Measurements from ENCODE around the gene CENATAC.
"Not testable (repeated sequence)": the region's sequence is repeated elsewhere in the genome, so short reads cannot be mapped to it uniquely, and the experiment has no call there.

Gene CENATAC

GRCh38 chr11:118997627-118998387, at the start of gene CENATAC:
TSS of gene CENATAC (plus strand) at chr11:118998138. CDS start at chr11:118998198, 60 bp downstream.
- DNase-seq = peak; percentile 93 to 98 (median 96)

GRCh38 chr11:118953265-118953664, 44.7 kb upstream of the CENATAC start:
- DNase-seq = peak; percentile 88 to 100 (median 95)

GRCh38 chr11:118953976-118954375, 44.0 kb upstream of the CENATAC start:
- DNase-seq = peak in 2 of 3 experiments; percentile 76 to 90

- peak; percentile 72 to 92 (median 80) for DNase-seq
Observed at GRCh38 chr11:118956094-118956846, 41.7 kb upstream of the CENATAC start, which contains the start of gene UPK2. TSS of gene UPK2 (plus strand) at chr11:118956298. CDS start at chr11:118956351, 53 bp downstream.

GRCh38 chr11:118956847-118957469, 41.0 kb upstream of the CENATAC start:
- no peak for DNase-seq

GRCh38 chr11:118957549-118957948, 40.4 kb upstream of the CENATAC start:
- no peak for DNase-seq

GRCh38 chr11:118957968-118958367, 40.0 kb upstream of the CENATAC start:
- no peak for DNase-seq

GRCh38 chr11:118958577-118958976, 39.4 kb upstream of the CENATAC start:
- DNase-seq = no peak

- no peak for DNase-seq
Observed at GRCh38 chr11:118961189-118961588, 36.7 kb upstream of the CENATAC start.

GRCh38 chr11:118961591-118961990, 36.3 kb upstream of the CENATAC start:
- DNase-seq = no peak

GRCh38 chr11:118969508-118969907, 28.4 kb upstream of the CENATAC start:
- DNase-seq = not testable (repeated sequence)

GRCh38 chr11:118971646-118972045, 26.3 kb upstream of the CENATAC start, which contains the start of gene FOXR1:
TSS of gene FOXR1 (plus strand) at chr11:118971761. CDS start at chr11:118971932, 171 bp downstream.
- no peak for DNase-seq

- DNase-seq = no peak
Observed at GRCh38 chr11:118973985-118974384, 24.0 kb upstream of the CENATAC start.

- DNase-seq = peak in 1 of 3 experiments; percentile 65
Observed at GRCh38 chr11:118975771-118976709, 21.9 kb upstream of the CENATAC start.

GRCh38 chr11:118979434-118979833, 18.5 kb upstream of the CENATAC start:
- peak in 1 of 3 experiments; percentile 14 for DNase-seq

GRCh38 chr11:118980191-118980881, 17.6 kb upstream of the CENATAC start:
- DNase-seq = no peak

GRCh38 chr11:118984337-118984736, 13.6 kb upstream of the CENATAC start:
- DNase-seq = not testable (repeated sequence)

GRCh38 chr11:118984825-118985224, 13.1 kb upstream of the CENATAC start:
- DNase-seq = peak in 1 of 3 experiments; percentile 20

GRCh38 chr11:118988280-118988679, 9.7 kb upstream of the CENATAC start:
- peak in 2 of 3 experiments; percentile 18 to 56 for DNase-seq

GRCh38 chr11:118991486-118992038, 6.4 kb upstream of the CENATAC start:
- DNase-seq = not testable (repeated sequence)

Measured in NCI-H1417 (cell line).